C4-2B (cell line): Measurements from ENCODE around the gene UBR2.

ENCODE experiments used
- ZFX ChIP-seq: fragments of 450-650 bp; IDR thresholded peaks from 2 replicates; pipeline ENCODE4 v1.6.1; 2017
- TF ChIP-seq, protein P1 (sequence below): fragments of 450-650 bp; conservative IDR thresholded peaks from 2 replicates; pipeline ENCODE4 v1.5.1; 2017; ENCODE audit warnings: mild to moderate bottlenecking

GRCh38 chr6:42624601-42625000 is 60.8 kb downstream of the UBR2 start:
- TF ChIP-seq, protein P1, sequence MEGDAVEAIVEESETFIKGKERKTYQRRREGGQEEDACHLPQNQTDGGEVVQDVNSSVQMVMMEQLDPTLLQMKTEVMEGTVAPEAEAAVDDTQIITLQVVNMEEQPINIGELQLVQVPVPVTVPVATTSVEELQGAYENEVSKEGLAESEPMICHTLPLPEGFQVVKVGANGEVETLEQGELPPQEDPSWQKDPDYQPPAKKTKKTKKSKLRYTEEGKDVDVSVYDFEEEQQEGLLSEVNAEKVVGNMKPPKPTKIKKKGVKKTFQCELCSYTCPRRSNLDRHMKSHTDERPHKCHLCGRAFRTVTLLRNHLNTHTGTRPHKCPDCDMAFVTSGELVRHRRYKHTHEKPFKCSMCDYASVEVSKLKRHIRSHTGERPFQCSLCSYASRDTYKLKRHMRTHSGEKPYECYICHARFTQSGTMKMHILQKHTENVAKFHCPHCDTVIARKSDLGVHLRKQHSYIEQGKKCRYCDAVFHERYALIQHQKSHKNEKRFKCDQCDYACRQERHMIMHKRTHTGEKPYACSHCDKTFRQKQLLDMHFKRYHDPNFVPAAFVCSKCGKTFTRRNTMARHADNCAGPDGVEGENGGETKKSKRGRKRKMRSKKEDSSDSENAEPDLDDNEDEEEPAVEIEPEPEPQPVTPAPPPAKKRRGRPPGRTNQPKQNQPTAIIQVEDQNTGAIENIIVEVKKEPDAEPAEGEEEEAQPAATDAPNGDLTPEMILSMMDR: no peak
- TF ChIP-seq ZFX: no peak
